Measurements from ENCODE around the gene GADL1.

GADL1 gene

DNA sequence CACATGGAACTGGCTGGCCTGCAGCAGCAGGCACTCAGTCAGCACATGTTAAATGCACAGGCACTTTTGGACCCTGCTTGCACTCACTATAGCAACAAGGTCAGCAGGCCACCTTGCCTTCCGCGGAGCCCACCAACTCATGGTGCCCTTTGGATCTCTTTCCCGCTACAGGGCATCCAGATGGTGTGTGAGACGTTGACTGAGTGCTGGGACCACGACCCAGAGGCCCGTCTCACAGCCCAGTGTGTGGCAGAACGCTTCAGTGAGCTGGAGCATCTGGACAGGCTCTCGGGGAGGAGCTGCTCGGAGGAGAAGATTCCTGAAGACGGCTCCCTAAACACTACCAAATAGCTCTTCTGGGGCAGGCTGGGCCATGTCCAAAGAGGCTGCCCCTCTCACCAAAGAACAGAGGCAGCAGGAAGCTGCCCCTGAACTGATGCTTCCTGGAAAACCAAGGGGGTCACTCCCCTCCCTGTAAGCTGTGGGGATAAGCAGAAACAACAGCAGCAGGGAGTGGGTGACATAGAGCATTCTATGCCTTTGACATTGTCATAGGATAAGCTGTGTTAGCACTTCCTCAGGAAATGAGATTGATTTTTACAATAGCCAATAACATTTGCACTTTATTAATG is 203.1 kb downstream of the GADL1 start:
- TF ChIP-seq CTCF (conservative IDR thresholded peaks at IDR 0.05; ENCODE audit: low read depth, low read length): no peak
- no peak for DNase-seq (ENCODE audit: low read depth)
- H3K4me3 ChIP-seq (ENCODE audit: low read depth, low read length): no peak overlapping the region

DNA sequence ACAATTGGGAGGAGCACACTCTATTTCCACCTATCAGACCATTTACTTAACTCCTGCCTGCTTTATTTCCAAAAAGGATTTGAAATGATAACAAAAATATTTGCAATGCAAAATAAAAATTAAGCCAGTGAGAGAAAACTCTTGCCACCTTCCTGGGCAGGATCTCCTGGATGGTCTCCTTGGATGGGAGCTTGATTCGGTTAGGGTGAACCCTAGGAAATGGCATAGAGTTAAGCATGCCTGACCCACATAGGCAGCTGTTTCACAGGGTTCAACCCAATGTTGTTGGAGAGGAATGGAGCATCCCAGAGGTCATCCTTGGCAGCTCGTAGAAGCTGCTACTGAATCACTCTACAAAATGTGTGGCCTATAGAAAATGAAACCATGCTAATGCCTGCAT is 204.3 kb downstream of the GADL1 start:
- DNase-seq (ENCODE audit: low read depth): no peak
- no peak for TF ChIP-seq CTCF (conservative IDR thresholded peaks at IDR 0.05; ENCODE audit: low read depth, low read length)

DNA sequence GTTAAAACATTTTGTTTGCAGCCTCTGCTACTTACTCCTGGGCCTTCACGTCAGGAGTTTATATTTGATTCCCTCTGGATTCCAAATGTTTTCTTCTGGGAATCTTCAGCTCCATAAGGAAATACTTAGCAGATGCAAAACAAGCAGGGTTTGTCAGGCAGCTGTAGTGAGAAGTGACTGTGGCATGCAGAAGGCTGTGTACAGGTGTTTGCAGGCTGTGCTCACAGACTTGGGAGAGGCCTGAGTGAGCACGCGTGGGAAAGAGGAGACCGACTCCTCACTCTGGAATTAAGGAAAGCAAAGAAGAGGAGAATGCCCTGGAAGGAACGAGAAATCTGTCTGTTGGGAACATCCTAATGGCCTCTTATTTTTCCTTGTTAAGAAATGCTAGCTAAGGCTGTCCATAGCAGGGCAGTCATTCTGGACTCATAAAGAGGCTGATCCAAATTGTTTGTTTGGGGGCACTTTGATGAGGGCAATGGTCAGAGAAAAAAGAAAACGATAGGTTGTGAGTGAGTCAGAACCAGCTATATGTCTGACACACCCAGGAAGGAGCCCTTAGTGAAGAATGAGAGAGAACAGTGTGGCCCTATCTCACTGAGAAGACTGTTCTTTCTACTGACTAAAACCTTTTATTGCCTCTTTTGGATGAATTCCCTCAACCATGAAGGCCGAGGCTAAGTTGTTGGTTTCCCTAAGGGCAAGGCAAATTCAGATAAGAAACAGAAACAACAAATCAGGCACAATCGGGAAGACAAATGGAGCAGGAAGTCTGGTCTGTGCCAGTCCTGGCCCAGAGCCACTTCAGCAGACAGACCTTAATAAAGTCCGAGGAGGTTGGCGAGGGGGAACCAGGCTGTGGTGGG is 205.5 kb downstream of the GADL1 start:
- no peak overlapping the region for H3K4me3 ChIP-seq (ENCODE audit: low read depth, low read length)
- peak; percentile 44 for DNase-seq (ENCODE audit: low read depth)
- no peak for TF ChIP-seq CTCF (conservative IDR thresholded peaks at IDR 0.05; ENCODE audit: low read depth, low read length)

More for the DNA sequence above, 204.3 kb downstream of the GADL1 start:
- no peak overlapping the region for H3K4me3 ChIP-seq (ENCODE audit: low read depth, low read length)

DNA sequence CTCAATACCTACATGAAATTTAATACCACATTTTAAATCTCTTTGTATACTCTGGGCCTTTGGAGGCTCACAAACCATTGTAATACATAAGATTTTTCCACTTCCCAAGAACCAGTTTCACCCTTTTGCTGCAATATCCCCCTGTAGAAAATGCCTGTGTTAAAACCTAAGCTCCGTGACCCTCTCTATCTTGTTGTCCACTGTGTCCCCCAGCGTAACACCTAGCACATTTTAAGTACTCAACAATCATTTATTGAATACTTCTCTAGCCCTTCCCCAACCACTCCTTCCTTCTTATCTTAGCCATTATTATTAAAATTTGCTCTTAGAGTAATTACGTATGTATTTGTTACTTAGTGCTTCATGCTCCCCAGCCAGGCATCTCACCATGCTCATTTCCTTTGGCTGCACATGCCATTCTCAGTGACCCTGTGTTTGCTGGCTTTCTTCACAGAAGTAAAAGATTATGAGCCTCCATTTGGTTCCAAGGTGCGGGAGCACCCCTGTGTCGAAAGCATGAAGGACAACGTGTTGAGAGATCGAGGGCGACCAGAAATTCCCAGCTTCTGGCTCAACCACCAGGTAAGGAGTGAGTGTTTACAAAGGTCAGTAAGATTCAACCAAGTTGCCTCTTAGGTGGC is 206.4 kb downstream of the GADL1 start:
- no peak for DNase-seq (ENCODE audit: low read depth)
- H3K4me3 ChIP-seq (ENCODE audit: low read depth, low read length): no peak overlapping the region
- TF ChIP-seq CTCF (conservative IDR thresholded peaks at IDR 0.05; ENCODE audit: low read depth, low read length): no peak

DNA sequence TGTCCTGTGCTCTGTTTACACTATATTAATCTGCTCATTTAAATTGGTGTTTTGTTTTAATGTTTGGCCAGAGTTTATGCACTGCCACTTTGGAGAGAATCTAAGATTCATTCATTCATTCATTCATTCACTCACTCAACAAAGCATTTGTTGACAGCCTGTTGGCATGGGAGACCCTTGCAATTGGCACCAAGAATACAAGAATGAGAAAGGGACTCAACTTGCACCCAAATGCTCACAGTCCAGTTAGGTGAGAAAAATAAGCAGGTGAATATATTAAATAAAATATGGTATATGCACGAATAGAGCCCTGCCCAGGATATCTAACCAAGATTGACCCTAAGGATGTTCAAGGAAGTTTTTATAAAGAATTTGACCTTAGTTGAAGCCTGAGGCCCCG is 207.7 kb downstream of the GADL1 start:
- no peak for TF ChIP-seq CTCF (conservative IDR thresholded peaks at IDR 0.05; ENCODE audit: low read depth, low read length)
- H3K4me3 ChIP-seq (ENCODE audit: low read depth, low read length): no peak overlapping the region
- no peak for DNase-seq (ENCODE audit: low read depth)

- TF ChIP-seq CTCF (conservative IDR thresholded peaks at IDR 0.05; ENCODE audit: low read depth, low read length): no peak
- no peak for DNase-seq (ENCODE audit: low read depth)
- H3K4me3 ChIP-seq (ENCODE audit: low read depth, low read length): no peak overlapping the region
These were observed 208.3 kb downstream of the GADL1 start for GRCh38 chr3:30686176-30686575.
